ENCODE measurements around the gene DDX1. TPM values are rescaled to one million over a fixed set of nuclear protein-coding genes. Genes with fewer than 3 reads are reported as not detected.

DDX1 gene
- total RNA-seq, 1 experiment from 2014 or later: 115 TPM

- CTCF ChIA-PET: no interaction called here
Observed at GRCh38 chr2:15631883-15632282, 40.2 kb downstream of the DDX1 start.

GRCh38 chr2:15633043-15633970 is 41.6 kb downstream of the DDX1 start:
- H3K4me3 Mint-ChIP-seq: no peak overlapping the region
- CTCF ChIA-PET: no interaction called here
- peaks cover 25% of the 10 kb centered on the region for H3K4me1 Mint-ChIP-seq

More at GRCh38 chr2:15631883-15632282, 40.2 kb downstream of the DDX1 start:
- POLR2A ChIA-PET: no interaction called here
- no peak for DNase-seq (ENCODE audit: low spot score)
- Mint-ChIP-seq H3K4me1 (peaks cover 18% of the 10 kb centered on the region), H3K9me3 (no peaks in the 10 kb centered on the region), H3K36me3 (peaks cover 66% of the 10 kb centered on the region), H3K27me3 (ENCODE audit: low read depth) (no peaks in the 10 kb centered on the region), H3K27ac (no peak overlapping the region; the same call in 1 of the 2 replicates), H3K4me3 (no peak overlapping the region)
- ATAC-seq: no peak
- TF ChIP-seq MXD4 (CRISPR knock-in tag; IDR thresholded peaks at IDR 0.05; ENCODE audit: borderline replicate concordance): no peak
- no peak for TF ChIP-seq NFATC4 (CRISPR knock-in tag; IDR thresholded peaks at IDR 0.05)
- TF ChIP-seq PRRX2 (CRISPR knock-in tag; IDR thresholded peaks at IDR 0.05): no peak

More at GRCh38 chr2:15633043-15633970, 41.6 kb downstream of the DDX1 start:
- no peak overlapping the region for H3K27ac Mint-ChIP-seq
- no peak for DNase-seq (ENCODE audit: low spot score)
- ATAC-seq: no peak
- H3K9me3 Mint-ChIP-seq: no peaks in the 10 kb centered on the region
- POLR2A ChIA-PET: no interaction called here
- TF ChIP-seq ZSCAN18 (CRISPR knock-in tag; IDR thresholded peaks at IDR 0.05) (no peak), JAZF1 (CRISPR knock-in tag; IDR thresholded peaks at IDR 0.05) (no peak), CTCF (IDR thresholded peaks at IDR 0.05) (no peak), ZNF281 (CRISPR knock-in tag; IDR thresholded peaks at IDR 0.05) (no peak), ELF4 (CRISPR knock-in tag; IDR thresholded peaks at IDR 0.05; ENCODE audit: low read depth) (no peak), PREB (CRISPR knock-in tag; IDR thresholded peaks at IDR 0.05; ENCODE audit: borderline replicate concordance) (no peak), FOXK1 (CRISPR knock-in tag; IDR thresholded peaks at IDR 0.05) (no peak), TEAD1 (CRISPR knock-in tag; IDR thresholded peaks at IDR 0.05) (no peak)
- peaks cover 54% of the 10 kb centered on the region for H3K36me3 Mint-ChIP-seq
- H3K27me3 Mint-ChIP-seq (ENCODE audit: low read depth): no peaks in the 10 kb centered on the region

All from WTC11 (cell line).